ENCODE measurements around the gene CDH23. TPM values are rescaled to one million over a fixed set of nuclear protein-coding genes. Genes with fewer than 3 reads are reported as not detected.

CDH23 gene
- total and polyA plus RNA-seq, 10 of the 15 experiments (the other 5 are each of a cell fraction or from before 2014, with no cell fraction given): 0.09 to 0.40 (median 0.15) TPM; not detected in 1

DNA sequence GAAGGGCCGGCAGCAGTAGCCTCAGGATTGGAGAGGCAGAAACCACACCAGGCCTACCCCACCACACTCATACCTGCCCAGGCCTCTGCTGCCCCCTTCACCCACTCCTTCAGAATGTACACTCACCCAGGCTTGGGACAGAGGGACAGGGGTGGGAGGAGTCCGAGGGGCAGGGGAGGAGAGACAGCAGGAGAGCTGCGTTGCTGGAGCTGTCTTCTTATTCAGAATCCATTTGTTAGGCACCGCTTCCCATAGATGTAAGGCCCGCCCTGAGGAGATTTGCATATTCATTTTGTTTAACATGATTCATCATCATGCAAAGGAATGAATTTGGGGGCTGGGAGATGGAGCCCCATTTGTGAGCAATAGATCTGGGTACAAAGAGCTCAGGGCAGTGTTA lies 156.7 kb downstream of the CDH23 start:
- ChIA-PET RAD21 (ENCODE audit: unreplicated experiment) (no interaction called here), CTCF (no interaction called here), SMC1A (ENCODE audit: uncharacterized antibody, unreplicated experiment) (no interaction called here), POLR2A (interaction anchor here (0.6 kb wide), 1 partner anchor 260 kb away, joined by 3 read pairs; no protein-coding TSS in a partner anchor)
- Histone ChIP-seq H3K9ac (ENCODE audit: control insufficient read depth, insufficient read depth, low read length) (no peak overlapping the region), H3K4me1 (ENCODE audit: control insufficient read depth, insufficient read depth, low read length) (no peaks in the 10 kb centered on the region), H3K79me2 (ENCODE audit: control insufficient read depth, insufficient read depth, low read length) (no peaks in the 10 kb centered on the region), H3K9me3 (replicated peaks; ENCODE audit: control insufficient read depth, insufficient read depth, low read length) (no peaks in the 10 kb centered on the region), H4K20me1 (ENCODE audit: control insufficient read depth, insufficient read depth) (no peaks in the 10 kb centered on the region), H3K27ac (ENCODE audit: control insufficient read depth, insufficient read depth) (no peak overlapping the region), H3K4me3 (no peak overlapping the region), H3K27me3 (replicated peaks in 1 of 2; ENCODE audit: control insufficient read depth in 2 of 2, insufficient read depth in 2 of 2, low read length in 1 of 2) (no peaks in the 10 kb centered on the region), H3K36me3 (ENCODE audit: control insufficient read depth in 2 of 2, insufficient read depth in 2 of 2, low read length in 1 of 2) (no peaks in the 10 kb centered on the region), H3K4me2 (ENCODE audit: control insufficient read depth, insufficient read depth) (no peak overlapping the region), H2AFZ (ENCODE audit: control insufficient read depth, low read depth, low read length) (no peak overlapping the region)
- TF ChIP-seq STAT3 (IDR thresholded peaks at IDR 0.05; ENCODE audit: low read depth, low read length): no peak
- no peak for TF ChIP-seq IKZF2 (IDR thresholded peaks at IDR 0.05)
- no peak for TF ChIP-seq TCF3 (IDR thresholded peaks at IDR 0.05; ENCODE audit: borderline replicate concordance, insufficient read depth, low read depth, low read length)
- TF ChIP-seq CHD4 (IDR thresholded peaks at IDR 0.05): no peak
- TF ChIP-seq RELA (IDR thresholded peaks at IDR 0.05; ENCODE audit: borderline replicate concordance, partially characterized antibody): no peak
- no peak for TF ChIP-seq HDAC6 (IDR thresholded peaks at IDR 0.05; ENCODE audit: unreplicated experiment)
- TF ChIP-seq ATF3 (IDR thresholded peaks at IDR 0.05; ENCODE audit: borderline replicate concordance, extremely low read depth, low read depth, low read length): no peak
- TF ChIP-seq NFIC (IDR thresholded peaks at IDR 0.05; ENCODE audit: low read depth, low read length): no peak
- no peak for TF ChIP-seq JUND (IDR thresholded peaks at IDR 0.05; ENCODE audit: low read depth, low read length)
- no peak for TF ChIP-seq BACH1 (IDR thresholded peaks at IDR 0.05; ENCODE audit: borderline replicate concordance)
- TF ChIP-seq CHD2 (IDR thresholded peaks at IDR 0.05; ENCODE audit: borderline replicate concordance, low read depth, low read length): no peak
- no peak for TF ChIP-seq SIN3A (IDR thresholded peaks at IDR 0.05; ENCODE audit: low read depth, low read length)
- TF ChIP-seq ZNF207 (IDR thresholded peaks at IDR 0.05; ENCODE audit: borderline replicate concordance): no peak
- WGBS (ENCODE audit: insufficient coverage, insufficient replicate concordance, low lambda C conversion rate, missing lambda C conversion rate): 25% methylated on average over 5 of the region's 5 CpGs
- in situ Hi-C loops (cut with MboI) (no loop called here), intact Hi-C loops (cut with micrococcal nuclease; ENCODE audit: unreplicated experiment) (no loop called here)
- ATAC-seq: no peak
- FAIRE-seq: no peak
- BruUV-seq (replicated peaks): no TSS peak
- DNase-seq (ENCODE audit: low read depth, low spot score): no peak

Data from GM12878 (cell line).